ENCODE measurements around the gene SELENOH. TPM values are rescaled to one million over a fixed set of nuclear protein-coding genes. Genes with fewer than 3 reads are reported as not detected.
A peak's percentile ranks its signal among the peaks of the same experiment; 100 is the strongest.

Gene SELENOH
- total and polyA plus RNA-seq, 9 of the 15 experiments (the other 6 are each of a cell fraction or from before 2014, with no cell fraction given) = 16.6 to 299 (median 118) TPM

GRCh38 chr11:57741132-57742086 is at the start of gene SELENOH (continued):
- peak; percentile 98 for TF ChIP-seq ZBTB7A (IDR thresholded peaks at IDR 0.05; ENCODE audit: borderline replicate concordance, control insufficient read depth, low read depth, low read length)
- peak; percentile 89 for TF ChIP-seq HCFC1 (IDR thresholded peaks at IDR 0.05; ENCODE audit: low read depth, low read length)
- TF ChIP-seq ZNF668 (CRISPR knock-in tag; IDR thresholded peaks at IDR 0.05) = no peak
- peak; percentile 99 for TF ChIP-seq RBM22 (IDR thresholded peaks at IDR 0.05; ENCODE audit: low read depth, low read length, poor library complexity, severe bottlenecking)
- peak; percentile 74 for TF ChIP-seq BRD4 (IDR thresholded peaks at IDR 0.05)
- TF ChIP-seq ZNF655 (CRISPR knock-in tag; IDR thresholded peaks at IDR 0.05) = no peak
- 0 out of 2 replicates have a peak, but pooled peaks have one; percentile 15 for TF ChIP-seq ZNF134 (CRISPR knock-in tag; conservative IDR thresholded peaks at IDR 0.05)
- TF ChIP-seq ZNF584 (CRISPR knock-in tag; IDR thresholded peaks at IDR 0.05; ENCODE audit: low read depth) = no peak
- TF ChIP-seq CBFA2T3 (IDR thresholded peaks at IDR 0.05) = peak; percentile 24; the same call in 1 of the 2 replicates
- TF ChIP-seq ZNF408 (CRISPR knock-in tag; IDR thresholded peaks at IDR 0.05; ENCODE audit: low read depth) = no peak
- TF ChIP-seq ZNF395 (CRISPR knock-in tag; IDR thresholded peaks at IDR 0.05) = peak; percentile 88
- TF ChIP-seq ESRRA (IDR thresholded peaks at IDR 0.05; ENCODE audit: borderline replicate concordance, low read depth) = peak; percentile 90
- no peak for TF ChIP-seq MCM3 (IDR thresholded peaks at IDR 0.05)
- TF ChIP-seq SMARCB1 (IDR thresholded peaks at IDR 0.05; ENCODE audit: insufficient read length, low read depth) = no peak
- peak; percentile 92 for TF ChIP-seq TOE1 (IDR thresholded peaks at IDR 0.05; ENCODE audit: borderline replicate concordance)
- 0 out of 2 replicates have a peak, but pooled peaks have one; percentile 85 for TF ChIP-seq TOE1 (CRISPR knock-in tag; IDR thresholded peaks at IDR 0.05; ENCODE audit: borderline replicate concordance, low read depth)
- no peak for TF ChIP-seq FOXJ3 (CRISPR knock-in tag; IDR thresholded peaks at IDR 0.05)
- TF ChIP-seq HMG20B (CRISPR knock-in tag; IDR thresholded peaks at IDR 0.05) = no peak
- peak; percentile 90 for TF ChIP-seq POLR2B (IDR thresholded peaks at IDR 0.05; ENCODE audit: low read depth, partially characterized antibody)
- no peak for TF ChIP-seq U2AF1 (optimal IDR thresholded peaks at IDR 0.05; ENCODE audit: low read depth, low read length)
- TF ChIP-seq MBD2 (IDR thresholded peaks at IDR 0.05; ENCODE audit: borderline replicate concordance, low read depth) = peak; percentile 94
- TF ChIP-seq ZNF785 (CRISPR knock-in tag; IDR thresholded peaks at IDR 0.05) = no peak
- no peak for TF ChIP-seq BDP1 (IDR thresholded peaks at IDR 0.05; ENCODE audit: insufficient read depth, insufficient read length)
- peak; percentile 91 for TF ChIP-seq JUND (IDR thresholded peaks at IDR 0.05; ENCODE audit: borderline replicate concordance, low read depth, low read length)
- TF ChIP-seq JUND (tag; IDR thresholded peaks at IDR 0.05; ENCODE audit: borderline replicate concordance, low read depth, low read length) = peak; percentile 57; the same call in 1 of the 3 replicates
- no peak for TF ChIP-seq WHSC1 (IDR thresholded peaks at IDR 0.05; ENCODE audit: low read length)
- no peak for TF ChIP-seq HNRNPK (IDR thresholded peaks at IDR 0.05; ENCODE audit: low read depth, low read length, poor library complexity, severe bottlenecking)
- TF ChIP-seq ZNF23 (CRISPR knock-in tag; IDR thresholded peaks at IDR 0.05) = 0 out of 2 replicates have a peak, but pooled peaks have one; percentile 43

All from K562 (cell line).